Retinal pigment epithelial cell (primary cell): ENCODE results near the gene RPS19.

ENCODE experiments used
- DNase-seq: peaks from one replicate; pipeline ENCODE4 v3.0.0-alpha.2; 2010; ENCODE audit warnings: low read depth
- H3K4me3 ChIP-seq: 2 replicates; pipeline ENCODE4 v1.5.1; 2011; ENCODE audit warnings: mild to moderate bottlenecking, low read length, control low read depth, moderate library complexity
- CTCF ChIP-seq: conservative IDR thresholded peaks from 2 replicates; pipeline ENCODE4 v1.5.1; 2011; ENCODE audit warnings: low read depth, low read length, control low read depth, inconsistent platforms

Gene RPS19

DNA sequence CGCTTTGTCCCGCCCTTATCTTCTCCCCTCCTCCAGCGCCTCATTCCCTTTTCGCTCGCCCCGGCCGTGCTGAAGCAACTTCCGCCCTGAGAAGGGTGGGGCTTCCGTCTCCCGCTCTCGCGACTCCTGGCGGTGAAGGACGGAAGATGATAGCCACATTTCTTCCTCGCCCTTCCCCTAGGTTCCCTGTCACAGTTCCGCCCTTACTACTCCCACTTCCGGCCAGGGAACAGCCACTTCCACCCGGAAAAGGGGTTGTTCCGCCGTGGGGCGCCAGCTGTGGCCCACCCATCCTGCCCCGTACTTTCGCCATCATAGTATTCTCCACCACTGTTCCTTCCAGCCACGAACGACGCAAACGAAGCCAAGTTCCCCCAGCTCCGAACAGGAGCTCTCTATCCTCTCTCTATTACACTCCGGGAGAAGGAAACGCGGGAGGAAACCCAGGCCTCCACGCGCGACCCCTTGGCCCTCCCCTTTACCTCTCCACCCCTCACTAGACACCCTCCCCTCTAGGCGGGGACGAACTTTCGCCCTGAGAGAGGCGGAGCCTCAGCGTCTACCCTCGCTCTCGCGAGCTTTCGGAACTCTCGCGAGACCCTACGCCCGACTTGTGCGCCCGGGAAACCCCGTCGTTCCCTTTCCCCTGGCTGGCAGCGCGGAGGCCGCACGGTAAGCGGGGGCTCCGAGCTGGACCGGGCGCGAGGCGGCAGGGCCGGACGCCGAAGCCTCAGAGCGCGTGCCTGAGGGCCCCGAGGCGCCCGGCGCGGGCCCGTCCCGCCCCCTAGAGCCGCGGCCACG lies at the start of gene RPS19:
TSS of gene RPS19 (plus strand) at position 638 of the 801 bp plus-strand sequence. CDS start 520 bp downstream, outside the sequence.
- H3K4me3 ChIP-seq: peak within 1 kb of the TSS; percentile 96
- TF ChIP-seq CTCF: peak; percentile 52
- peak; percentile 91 for DNase-seq

DNA sequence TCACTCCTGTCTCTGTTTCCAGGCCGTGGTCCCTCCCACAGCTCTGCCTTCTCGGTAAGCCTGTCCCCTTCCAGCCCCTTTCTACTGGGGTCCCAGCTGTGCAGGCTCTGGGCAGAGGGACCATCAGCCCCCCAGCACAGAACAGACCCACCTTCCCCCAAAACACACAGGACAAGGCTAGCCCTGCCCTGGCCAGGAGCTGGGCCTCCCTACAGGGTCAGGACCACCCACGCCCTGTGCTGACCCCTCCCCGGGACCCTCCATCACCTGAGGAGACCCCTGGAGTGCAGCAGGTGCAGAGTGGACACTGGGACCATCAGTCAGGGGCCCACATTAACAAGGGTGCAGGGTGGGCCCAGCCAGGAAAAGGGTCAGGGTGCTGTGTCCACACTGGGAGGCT lies 49.8 kb upstream of the RPS19 start:
- DNase-seq: no peak
- no peak for TF ChIP-seq CTCF
- H3K4me3 ChIP-seq: no peak overlapping the region

GRCh38 chr19:41811036-41811435 lies 49.0 kb upstream of the RPS19 start:
- no peak for TF ChIP-seq CTCF
- no peak overlapping the region for H3K4me3 ChIP-seq
- DNase-seq: no peak

DNA sequence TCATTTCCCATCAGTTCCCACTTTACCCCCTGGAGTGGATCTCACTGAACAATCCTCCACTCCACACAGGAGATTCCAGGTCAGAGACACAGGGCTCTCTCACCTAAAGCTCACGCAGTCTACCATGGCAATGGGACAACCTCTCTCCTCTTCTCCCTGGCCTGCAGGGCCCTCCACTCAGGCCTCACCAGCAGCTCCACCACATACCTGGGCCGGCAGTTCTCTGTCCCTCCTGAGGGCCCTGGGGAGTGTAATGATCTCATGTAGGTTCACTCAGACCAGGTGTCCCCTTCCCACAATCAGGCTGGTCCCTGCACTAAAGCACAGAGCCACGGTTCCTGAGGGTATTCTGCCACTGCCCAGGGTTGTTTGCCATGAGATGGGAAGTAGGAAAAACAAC lies 48.1 kb upstream of the RPS19 start:
- no peak for DNase-seq
- no peak overlapping the region for H3K4me3 ChIP-seq
- no peak for TF ChIP-seq CTCF

DNA sequence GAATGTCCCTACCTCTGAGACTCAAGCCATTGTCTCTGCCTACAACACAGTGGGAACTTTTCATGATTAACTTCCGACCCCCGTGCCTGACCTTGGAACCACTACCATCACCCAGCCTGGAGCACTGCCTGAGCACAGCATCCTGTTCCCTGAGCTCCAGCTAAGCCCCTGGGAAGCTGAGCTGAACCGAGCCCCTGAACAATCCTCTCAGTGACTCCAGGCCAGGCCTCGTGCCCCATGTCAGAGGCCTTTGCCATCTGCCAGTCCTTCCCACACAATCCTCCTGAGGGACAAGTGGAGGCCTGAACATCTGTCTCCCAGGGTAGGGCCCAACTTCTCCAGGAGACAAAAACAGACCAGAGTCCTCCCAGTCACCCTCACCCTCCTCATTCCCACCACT lies 46.1 kb upstream of the RPS19 start:
- no peak for DNase-seq
- no peak for TF ChIP-seq CTCF
- no peak overlapping the region for H3K4me3 ChIP-seq

DNA sequence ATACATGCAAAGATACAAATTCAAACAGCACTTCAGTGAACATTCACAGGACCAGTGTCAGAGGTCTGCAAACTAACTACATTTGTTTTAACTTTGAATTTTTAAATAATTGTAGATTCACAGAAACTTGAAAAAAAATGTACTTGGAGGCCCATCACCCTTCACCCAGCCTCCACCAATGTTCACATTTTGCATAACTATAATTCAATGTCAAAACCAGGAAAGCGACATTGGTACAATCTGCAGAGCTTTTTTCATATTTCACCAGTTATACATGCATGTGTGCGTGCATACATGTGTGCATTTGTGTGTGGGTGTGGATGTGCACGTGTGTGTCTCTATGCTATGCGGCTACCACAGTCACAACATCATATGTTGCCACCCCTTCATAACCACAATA lies 44.8 kb upstream of the RPS19 start:
- H3K4me3 ChIP-seq: no peak overlapping the region
- TF ChIP-seq CTCF: no peak
- no peak for DNase-seq

GRCh38 chr19:41816761-41817160 lies 43.3 kb upstream of the RPS19 start:
- no peak for DNase-seq
- no peak overlapping the region for H3K4me3 ChIP-seq
- no peak for TF ChIP-seq CTCF
